GM23338 (cell line): ENCODE results near the gene SCN7A. TPM values are rescaled to one million over a fixed set of nuclear protein-coding genes. Genes with fewer than 3 reads are reported as not detected.

Experiments used
- ATAC-seq: fragments of 200-7000 bp; cut with Tn5 transposase; 3 replicates; pipeline ENCODE4 v1.9.1; 2020
- DNase-seq: peaks from one replicate; pipeline ENCODE4 v3.0.0-alpha.2; 2015; ENCODE audit warnings: low spot score
- H2AFZ ChIP-seq: fragments of 200-600 bp; sonication (generic); 2 replicates; pipeline ENCODE4 v1.8.0; 2016; ENCODE audit warnings: antibody characterized with exemption, mild to moderate bottlenecking, moderate library complexity
- H3F3A ChIP-seq: fragments of 200-600 bp; sonication (generic); replicated peaks from 2 replicates; pipeline ENCODE4 v1.8.0; 2017; ENCODE audit warnings: antibody characterized with exemption, mixed run types, low read depth
- H3K27ac ChIP-seq: fragments of 200-600 bp; sonication (generic); 2 replicates; pipeline ENCODE4 v1.6.1; 2016; ENCODE audit warnings: low read depth
- H3K27me3 ChIP-seq: fragments of 200-600 bp; sonication (generic); 2 replicates; pipeline ENCODE4 v1.8.0; 2016; ENCODE audit warnings: mild to moderate bottlenecking, mixed run types, moderate library complexity; ENCODE audit not compliant: insufficient read depth
- H3K36me3 ChIP-seq: fragments of 200-600 bp; sonication (generic); 2 replicates; pipeline ENCODE4 v1.8.0; 2016; ENCODE audit warnings: mild to moderate bottlenecking; ENCODE audit not compliant: insufficient read depth
- H3K4me1 ChIP-seq: fragments of 200-600 bp; sonication (generic); 2 replicates; pipeline ENCODE4 v1.8.0; 2016; ENCODE audit warnings: mild to moderate bottlenecking, moderate library complexity; ENCODE audit not compliant: insufficient read depth
- H3K4me2 ChIP-seq: fragments of 200-600 bp; sonication (generic); 2 replicates; pipeline ENCODE4 v1.7.1; 2017; ENCODE audit warnings: mixed run types
- H3K4me3 ChIP-seq: fragments of 200-600 bp; sonication (generic); 2 replicates; pipeline ENCODE4 v1.6.1; 2016; ENCODE audit warnings: mixed run types
- H3K79me2 ChIP-seq: fragments of 200-600 bp; sonication (generic); replicated peaks from 2 replicates; pipeline ENCODE4 v1.8.0; 2017; ENCODE audit warnings: mild to moderate bottlenecking; ENCODE audit not compliant: insufficient read depth
- H3K9me2 ChIP-seq: fragments of 200-600 bp; sonication (generic); 2 replicates; pipeline ENCODE4 v1.8.0; 2017; ENCODE audit not compliant: insufficient read depth
- H4K20me1 ChIP-seq: fragments of 200-600 bp; sonication (generic); replicated peaks from 2 replicates; pipeline ENCODE4 v1.8.0; 2017; ENCODE audit warnings: mild to moderate bottlenecking; ENCODE audit not compliant: insufficient read depth
- H3K27ac Mint-ChIP-seq: 2 replicates; pipeline ENCODE4 v1.8.0; 2020; ENCODE audit warnings: inconsistent platforms, mild to moderate bottlenecking, moderate library complexity, mixed read lengths
- H3K27me3 Mint-ChIP-seq: 3 replicates; pipeline ENCODE4 v1.8.0; 2022; ENCODE audit warnings: low read depth, mild to moderate bottlenecking, moderate library complexity, mixed read lengths, inconsistent platforms; ENCODE audit not compliant: insufficient read depth, poor library complexity
- H3K36me3 Mint-ChIP-seq: 3 replicates; pipeline ENCODE4 v1.8.0; 2021; ENCODE audit warnings: low read depth, mild to moderate bottlenecking, inconsistent platforms, moderate library complexity, mixed read lengths
- H3K4me1 Mint-ChIP-seq: 3 replicates; pipeline ENCODE4 v1.8.0; 2020; ENCODE audit warnings: mild to moderate bottlenecking, inconsistent platforms, mixed read lengths
- H3K4me3 Mint-ChIP-seq: 3 replicates; pipeline ENCODE4 v1.8.0; 2021; ENCODE audit warnings: moderate library complexity, mild to moderate bottlenecking, inconsistent platforms, mixed read lengths
- H3K9me3 Mint-ChIP-seq: 3 replicates; pipeline ENCODE4 v1.8.0; 2020; ENCODE audit warnings: moderate library complexity, mild to moderate bottlenecking, inconsistent platforms, mixed read lengths
- CREB1 ChIP-seq: fragments of 250-450 bp; sonication (Bioruptor Pico); IDR thresholded peaks from 2 replicates; pipeline ENCODE4 v1.5.0; 2020; ENCODE audit warnings: low read depth, mild to moderate bottlenecking, moderate library complexity
- CTCF ChIP-seq, 2 experiments: fragments of 200-600 bp in 1 of 2; sonication (generic) in 1 of 2; conservative IDR thresholded peaks; 2 replicates each; pipeline versions ENCODE4 v1.5.1 to v1.6.1; 2016 to 2017; ENCODE audit warnings: antibody characterized with exemption in 2 of 2, low read depth in 2 of 2, mild to moderate bottlenecking in 2 of 2, moderate library complexity in 1 of 2
- ETS1 ChIP-seq: IDR thresholded peaks from 2 replicates; pipeline ENCODE4 v1.6.1; 2016; ENCODE audit warnings: antibody characterized with exemption
- EZH2 ChIP-seq: fragments of 200-600 bp; sonication (generic); IDR thresholded peaks from one replicate; pipeline ENCODE4 v1.8.0; 2017; ENCODE audit warnings: antibody characterized with exemption, mild to moderate bottlenecking, low read depth; ENCODE audit not compliant: unreplicated experiment
- EZH2phosphoT487 ChIP-seq: fragments of 200-600 bp; sonication (generic); IDR thresholded peaks from one replicate; pipeline ENCODE4 v1.8.1; 2018; ENCODE audit warnings: antibody characterized with exemption; ENCODE audit not compliant: unreplicated experiment
- JUNB ChIP-seq: IDR thresholded peaks from one replicate; pipeline ENCODE4 v1.6.1; 2016; ENCODE audit warnings: antibody characterized with exemption; ENCODE audit not compliant: unreplicated experiment
- NANOG ChIP-seq: IDR thresholded peaks from 2 replicates; pipeline ENCODE4 v1.6.1; 2016; ENCODE audit warnings: antibody characterized with exemption, borderline replicate concordance
- POLR2AphosphoS5 ChIP-seq: IDR thresholded peaks from 2 replicates; pipeline ENCODE4 v1.6.1; 2016; ENCODE audit warnings: antibody characterized with exemption, low read depth
- REST ChIP-seq: IDR thresholded peaks from one replicate; pipeline ENCODE4 v1.6.1; 2018; ENCODE audit warnings: antibody characterized with exemption; ENCODE audit not compliant: unreplicated experiment
- STAT1 ChIP-seq: IDR thresholded peaks from one replicate; pipeline ENCODE4 v1.6.1; 2016; ENCODE audit warnings: antibody characterized with exemption; ENCODE audit not compliant: unreplicated experiment
- ZNF114 ChIP-seq: fragments of 250-450 bp; sonication (Bioruptor Pico); IDR thresholded peaks from 2 replicates; pipeline ENCODE4 v1.5.0; 2020; ENCODE audit warnings: mild to moderate bottlenecking, moderate library complexity
- ZNF331 ChIP-seq: fragments of 250-450 bp; sonication (Bioruptor Pico); IDR thresholded peaks from 2 replicates; pipeline ENCODE4 v1.5.0; 2020; ENCODE audit warnings: low read depth, mild to moderate bottlenecking, moderate library complexity
- ZNF462 ChIP-seq: fragments of 250-450 bp; sonication (Bioruptor Pico); IDR thresholded peaks from 2 replicates; pipeline ENCODE4 v1.5.0; 2020; ENCODE audit warnings: mild to moderate bottlenecking, moderate library complexity
- polyA plus RNA-seq: library from polyadenylated mRNA; unstranded; fragments of >200 nt; fragmentation: Nextera tagmentation; extraction: Ambion mirVana; gene quantifications from 2 replicates; pipeline ENCODE4 v1.2.1, GENCODE V29; 2016
- total RNA-seq: library from RNA; depleted of rRNA; stranded (reverse); fragments of >200 nt; shearing (Covaris generic); gene quantifications from 2 replicates; pipeline ENCODE4 v1.2.3, GENCODE V29; 2014

The SCN7A gene
- total and polyA plus RNA-seq, 2 experiments from 2014 or later = 0.10 to 0.42 TPM

GRCh38 chr2:166458674-166459073 is 35.4 kb downstream of the SCN7A start:
- Mint-ChIP-seq H3K27ac (no peak overlapping the region), H3K4me3 (no peak overlapping the region), H3K9me3 (no peaks in the 10 kb centered on the region), H3K27me3 (no peaks in the 10 kb centered on the region), H3K36me3 (no peaks in the 10 kb centered on the region), H3K4me1 (no peaks in the 10 kb centered on the region)
- TF ChIP-seq NANOG (no peak), ZNF331 (CRISPR knock-in tag) (no peak), POLR2AphosphoS5 (no peak), CREB1 (CRISPR knock-in tag) (no peak), ETS1 (no peak), EZH2phosphoT487 (no peak), REST (no peak), ZNF114 (CRISPR knock-in tag) (no peak), ZNF462 (CRISPR knock-in tag) (no peak), EZH2 (no peak), JUNB (no peak), STAT1 (no peak), CTCF (conservative IDR thresholded peaks at IDR 0.05; ENCODE audit: low read depth in 2 of 2) (no peak)
- Histone ChIP-seq H3K9me2 (no peaks in the 10 kb centered on the region), H2AFZ (no peak overlapping the region), H3K4me2 (no peak overlapping the region), H3K4me3 (no peak overlapping the region), H3K27ac (no peak overlapping the region), H3K4me1 (no peaks in the 10 kb centered on the region), H3F3A (no peaks in the 10 kb centered on the region), H4K20me1 (no peaks in the 10 kb centered on the region), H3K36me3 (no peaks in the 10 kb centered on the region), H3K27me3 (no peaks in the 10 kb centered on the region), H3K79me2 (no peaks in the 10 kb centered on the region)
- DNase-seq (no peak), ATAC-seq (no peak)
